SJSA1 (cell line): ENCODE data around the gene TUBGCP2. TPM values are rescaled to one million over a fixed set of nuclear protein-coding genes. Genes with fewer than 3 reads are reported as not detected.

Experiments used
- DNase-seq, 2 experiments: peaks; one replicate each; pipeline ENCODE4 v3.0.0-alpha.2; 2015 to 2020; ENCODE audit warnings: low spot score in 2 of 2, low read depth in 1 of 2
- H3K27ac ChIP-seq: fragments of 250-450 bp; sonication (Bioruptor Pico); 2 replicates; pipeline ENCODE4 v1.5.1; 2020; ENCODE audit warnings: mild to moderate bottlenecking, moderate library complexity
- H3K27me3 ChIP-seq: fragments of 250-450 bp; sonication (Bioruptor Pico); replicated peaks from 2 replicates; pipeline ENCODE4 v1.5.1; 2020; ENCODE audit warnings: mild to moderate bottlenecking, moderate library complexity
- H3K36me3 ChIP-seq: fragments of 250-450 bp; sonication (Bioruptor Pico); 2 replicates; pipeline ENCODE4 v1.5.1; 2020; ENCODE audit warnings: mild to moderate bottlenecking
- H3K4me1 ChIP-seq: fragments of 250-450 bp; sonication (Bioruptor Pico); replicated peaks from 2 replicates; pipeline ENCODE4 v1.6.1; 2021; ENCODE audit warnings: mild to moderate bottlenecking
- H3K4me3 ChIP-seq: fragments of 250-450 bp; sonication (Bioruptor Pico); 2 replicates; pipeline ENCODE4 v1.5.1; 2020; ENCODE audit warnings: mild to moderate bottlenecking
- H3K9me3 ChIP-seq: fragments of 250-450 bp; sonication (Bioruptor Pico); replicated peaks from 2 replicates; pipeline ENCODE4 v1.5.1; 2020; ENCODE audit warnings: mild to moderate bottlenecking
- total RNA-seq: library from RNA; depleted of rRNA; stranded (reverse); fragments of >200 nt; shearing (Covaris generic); gene quantifications from 2 replicates; pipeline ENCODE4 v1.2.3, GENCODE V29; 2014; rRNA removed

TUBGCP2 gene
- 49.7 and 74.3 TPM in 2 replicates for total RNA-seq

GRCh38 chr10:133308421-133309099 lies at the start of gene TUBGCP2, which contains the start of gene ZNF511:
Gene TUBGCP2 (minus strand): TSS chr10:133308872. CDS start chr10:133302941, 5,931 bp downstream.
Gene ZNF511 (plus strand): TSS chr10:133308914. CDS start chr10:133308944, 30 bp downstream.
- Histone ChIP-seq H3K4me1 (peaks cover 8% of the 10 kb centered on the region), H3K36me3 (peaks cover 50% of the 10 kb centered on the region), H3K9me3 (no peaks in the 10 kb centered on the region), H3K27me3 (no peaks in the 10 kb centered on the region), H3K4me3 (peak within 1 kb of the TSS; percentile 98), H3K27ac (peak within 1 kb of the TSS; percentile 92)
- peak; percentile 86 to 92 for DNase-seq

- Histone ChIP-seq H3K9me3 (no peaks in the 10 kb centered on the region), H3K36me3 (peaks cover 5% of the 10 kb centered on the region), H3K27me3 (0 out of 2 replicates have a peak, but pooled peaks cover 2% of the 10 kb centered on the region), H3K4me1 (peaks cover 10% of the 10 kb centered on the region), H3K4me3 (peak within 1 kb of the TSS; percentile 41), H3K27ac (no peak within 1 kb of the TSS)
- DNase-seq: no peak
Measured at GRCh38 chr10:133357285-133358161, 48.9 kb upstream of the TUBGCP2 start, which contains the start of gene FUOM. Gene FUOM (minus strand): TSS chr10:133358019. CDS start chr10:133358007, 12 bp downstream.

GRCh38 chr10:133356549-133357284 lies 48.0 kb upstream of the TUBGCP2 start:
- Histone ChIP-seq H3K4me1 (peaks cover 10% of the 10 kb centered on the region), H3K9me3 (no peaks in the 10 kb centered on the region), H3K27ac (no peak overlapping the region), H3K27me3 (0 out of 2 replicates have a peak, but pooled peaks cover 2% of the 10 kb centered on the region), H3K36me3 (peaks cover under 1% of the 10 kb centered on the region; the same call in 1 of the 2 replicates), H3K4me3 (peak overlapping the region; percentile 41)
- no peak for DNase-seq

GRCh38 chr10:133355991-133356390 lies 47.3 kb upstream of the TUBGCP2 start:
- no peak for DNase-seq
- Histone ChIP-seq H3K4me3 (no peak overlapping the region), H3K4me1 (peaks cover 10% of the 10 kb centered on the region), H3K27me3 (0 out of 2 replicates have a peak, but pooled peaks cover 4% of the 10 kb centered on the region), H3K27ac (no peak overlapping the region), H3K36me3 (no peaks in the 10 kb centered on the region), H3K9me3 (no peaks in the 10 kb centered on the region)

- Histone ChIP-seq H3K4me1 (peaks cover 10% of the 10 kb centered on the region), H3K4me3 (no peak overlapping the region), H3K27ac (no peak overlapping the region), H3K27me3 (0 out of 2 replicates have a peak, but pooled peaks cover 5% of the 10 kb centered on the region), H3K9me3 (no peaks in the 10 kb centered on the region), H3K36me3 (no peaks in the 10 kb centered on the region)
- no peak for DNase-seq
Measured at GRCh38 chr10:133355266-133355665, 46.6 kb upstream of the TUBGCP2 start.

- Histone ChIP-seq H3K9me3 (no peaks in the 10 kb centered on the region), H3K4me1 (peaks cover 10% of the 10 kb centered on the region), H3K27me3 (0 out of 2 replicates have a peak, but pooled peaks cover 5% of the 10 kb centered on the region), H3K36me3 (no peaks in the 10 kb centered on the region), H3K27ac (no peak overlapping the region), H3K4me3 (no peak overlapping the region)
- DNase-seq: no peak
Measured at GRCh38 chr10:133354672-133355240, 46.1 kb upstream of the TUBGCP2 start.

DNA sequence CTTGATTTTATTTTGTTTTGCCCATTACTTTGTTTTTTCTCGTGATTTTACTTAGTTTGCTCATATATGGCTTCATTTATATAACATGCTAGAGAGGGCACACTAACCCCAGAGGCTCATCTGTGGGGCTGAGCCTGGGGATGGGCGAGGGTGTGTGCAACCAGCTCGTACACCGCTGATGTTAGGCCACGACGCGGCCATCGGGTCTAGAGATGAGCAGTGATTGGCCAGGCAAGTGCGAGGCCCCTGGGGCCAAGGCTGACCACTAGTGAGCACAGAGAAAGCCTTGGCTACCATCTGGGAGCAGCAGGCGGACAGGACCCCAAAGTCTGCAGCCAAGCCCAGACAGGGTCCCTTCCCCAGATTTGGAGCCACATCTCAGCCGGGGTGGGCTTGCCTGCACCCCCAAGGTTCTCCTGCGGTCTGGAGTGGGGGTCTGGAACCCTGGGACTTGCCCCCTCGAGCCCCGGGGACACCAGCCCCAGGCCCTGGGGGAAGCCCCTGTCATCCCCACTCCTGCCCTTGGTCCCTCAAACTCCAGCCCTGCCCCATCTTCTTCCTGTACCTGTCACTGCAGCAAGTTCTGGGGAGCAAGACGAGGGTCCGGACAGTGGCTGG lies 45.4 kb upstream of the TUBGCP2 start:
- no peak overlapping the region for H3K4me3 ChIP-seq
- no peak overlapping the region for H3K27ac ChIP-seq
- no peaks in the 10 kb centered on the region for H3K9me3 ChIP-seq
- H3K27me3 ChIP-seq: 0 out of 2 replicates have a peak, but pooled peaks cover 5% of the 10 kb centered on the region
- H3K4me1 ChIP-seq: peaks cover 10% of the 10 kb centered on the region
- DNase-seq: no peak
- H3K36me3 ChIP-seq: no peaks in the 10 kb centered on the region

DNA sequence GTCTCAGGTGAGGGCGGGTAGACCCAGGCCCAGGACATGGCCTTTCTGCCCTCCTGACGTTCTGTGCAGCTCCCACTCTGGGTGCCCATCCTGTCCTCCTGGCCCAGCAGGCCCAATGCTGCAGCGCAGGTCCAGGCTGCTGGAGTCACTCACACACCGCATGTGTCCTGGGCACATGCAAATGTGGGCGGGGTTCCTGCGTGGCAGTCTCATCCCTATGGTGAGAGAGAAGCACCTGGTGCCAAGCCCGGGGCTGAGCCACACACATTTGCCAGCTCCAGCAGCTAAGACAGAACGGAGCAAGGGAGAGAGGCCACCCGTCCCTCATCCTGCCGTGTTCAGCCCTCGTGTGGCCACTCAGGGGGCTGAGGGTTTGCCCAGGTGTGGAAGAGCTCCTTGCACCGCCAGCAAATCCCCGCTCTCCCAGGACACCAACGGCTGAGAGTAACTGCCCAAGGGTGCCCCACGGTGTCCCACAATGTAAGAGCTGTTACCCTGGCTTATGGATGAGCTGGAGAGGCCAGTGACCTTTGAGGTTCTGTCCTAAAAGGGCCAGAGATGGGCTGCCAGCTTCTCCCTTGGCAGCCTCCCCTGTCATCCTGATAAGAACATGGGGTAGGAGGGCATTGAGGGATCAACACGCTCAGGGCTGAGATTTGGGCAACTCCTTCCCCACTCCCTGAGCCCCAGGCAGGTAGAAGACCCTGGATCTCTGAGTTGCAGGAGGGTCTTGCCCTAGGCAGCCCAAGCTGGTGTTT lies 44.7 kb upstream of the TUBGCP2 start:
- DNase-seq: no peak
- Histone ChIP-seq H3K36me3 (no peaks in the 10 kb centered on the region), H3K27me3 (0 out of 2 replicates have a peak, but pooled peaks cover 5% of the 10 kb centered on the region), H3K9me3 (no peaks in the 10 kb centered on the region), H3K4me3 (no peak overlapping the region), H3K27ac (no peak overlapping the region), H3K4me1 (peaks cover 10% of the 10 kb centered on the region)

DNA sequence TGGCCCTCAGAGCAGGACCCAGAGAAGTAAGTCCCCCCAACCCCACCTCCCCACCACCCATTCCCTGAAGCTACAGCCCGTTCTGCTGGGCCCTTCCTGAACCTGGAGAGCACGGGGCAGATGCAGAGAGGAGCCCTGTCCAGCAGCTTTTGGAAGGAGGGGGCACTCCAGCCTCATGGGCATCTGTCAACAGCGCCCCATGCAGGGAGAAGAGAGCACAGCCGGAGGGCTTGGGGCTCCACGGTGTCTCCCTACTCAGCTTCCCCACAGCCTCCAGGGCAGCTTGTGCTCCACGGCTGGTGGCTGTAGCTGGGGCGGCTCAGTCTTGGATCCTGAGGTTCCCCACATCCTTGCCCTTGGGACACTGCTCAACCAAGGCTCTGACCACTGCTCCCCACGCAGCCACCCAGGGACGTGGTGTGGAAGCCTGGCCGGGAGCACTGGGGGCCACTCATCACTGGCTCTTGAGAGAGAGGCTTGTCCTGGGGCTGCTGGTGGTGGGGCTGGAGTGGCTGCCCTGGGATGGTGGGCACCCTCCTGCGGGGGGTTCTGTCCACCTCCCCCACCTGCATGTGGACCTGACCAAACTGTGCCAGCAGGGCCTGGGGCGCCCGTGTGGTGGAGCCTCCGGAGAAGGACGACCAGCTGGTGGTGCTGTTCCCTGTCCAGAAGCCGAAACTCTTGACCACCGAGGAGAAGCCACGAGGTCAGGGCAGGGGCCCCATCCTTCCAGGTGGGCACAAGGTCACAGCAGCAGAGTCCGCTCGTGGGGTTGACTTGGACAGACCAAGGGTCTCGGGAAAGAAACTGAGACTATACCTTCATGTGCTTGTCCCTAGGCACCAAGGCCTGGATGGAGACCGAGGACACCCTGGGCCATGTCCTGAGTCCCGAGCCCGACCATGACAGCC lies 43.0 kb upstream of the TUBGCP2 start:
- 0 out of 2 replicates have a peak, but pooled peaks cover 8% of the 10 kb centered on the region for H3K27me3 ChIP-seq
- DNase-seq: no peak
- no peak overlapping the region for H3K27ac ChIP-seq
- no peaks in the 10 kb centered on the region; the same call in 1 of the 2 replicates for H3K4me1 ChIP-seq
- H3K9me3 ChIP-seq: no peaks in the 10 kb centered on the region
- H3K4me3 ChIP-seq: no peak overlapping the region
- H3K36me3 ChIP-seq: no peaks in the 10 kb centered on the region

DNA sequence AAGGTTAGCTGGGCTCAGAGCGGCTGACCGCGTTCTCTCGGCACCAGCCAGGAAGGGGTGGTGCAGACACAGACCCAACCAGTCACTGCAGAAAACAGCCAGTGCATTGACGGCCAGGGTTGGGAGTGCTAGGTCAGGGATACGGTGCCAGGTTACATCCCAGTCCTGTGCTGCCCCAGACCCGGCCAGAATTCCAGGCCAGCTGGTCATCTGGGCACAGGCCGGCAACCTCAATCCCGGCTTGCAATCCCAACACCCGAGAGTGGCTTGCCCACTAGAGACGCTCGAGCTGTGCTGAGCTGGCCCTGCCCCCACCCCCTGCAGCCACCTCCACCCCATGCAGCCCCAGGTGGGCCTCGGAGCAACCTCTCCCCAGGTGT lies 42.3 kb upstream of the TUBGCP2 start:
- no peak for DNase-seq
- Histone ChIP-seq H3K9me3 (no peaks in the 10 kb centered on the region), H3K4me1 (no peaks in the 10 kb centered on the region), H3K4me3 (no peak overlapping the region), H3K36me3 (no peaks in the 10 kb centered on the region), H3K27me3 (peaks cover 12% of the 10 kb centered on the region; the same call in 1 of the 2 replicates), H3K27ac (no peak overlapping the region)

DNA sequence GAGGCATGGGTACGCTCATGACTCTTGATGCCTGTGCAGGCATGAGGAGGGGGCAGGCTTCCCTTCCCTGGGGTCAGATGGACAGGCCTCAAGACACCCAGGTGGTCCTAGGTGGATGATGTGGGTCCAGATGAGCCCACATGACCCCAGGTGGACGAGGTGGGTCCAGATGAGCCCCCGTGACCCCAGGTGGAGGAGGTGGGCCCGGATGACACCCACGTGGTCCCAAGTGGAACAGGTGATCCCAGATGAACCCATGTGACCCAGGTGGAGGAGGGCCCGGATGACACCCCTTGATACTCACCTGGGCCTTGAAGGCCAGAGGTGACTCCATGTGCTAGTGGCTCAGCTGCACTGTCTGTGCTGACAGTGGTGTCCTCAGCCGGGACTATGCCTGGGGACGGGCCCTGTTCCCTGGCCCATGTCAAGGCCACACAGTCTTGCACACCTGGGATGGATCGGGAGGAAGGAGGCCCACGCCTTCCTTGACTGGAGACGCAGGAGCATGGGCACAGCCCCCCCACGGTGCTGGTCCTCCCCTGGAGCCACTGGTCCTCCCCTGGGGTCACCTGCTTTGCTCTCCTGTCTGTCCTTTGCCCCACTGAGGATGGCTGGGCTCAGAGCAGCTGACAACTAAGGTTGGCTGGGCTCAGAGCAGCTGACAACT lies 41.7 kb upstream of the TUBGCP2 start:
- no peaks in the 10 kb centered on the region for H3K9me3 ChIP-seq
- H3K36me3 ChIP-seq: no peaks in the 10 kb centered on the region
- no peak overlapping the region for H3K4me3 ChIP-seq
- no peak for DNase-seq
- H3K27me3 ChIP-seq: peaks cover 17% of the 10 kb centered on the region; the same call in 1 of the 2 replicates
- no peak overlapping the region for H3K27ac ChIP-seq
- no peaks in the 10 kb centered on the region for H3K4me1 ChIP-seq
